SK-N-SH treated with all-trans-retinoic acid at 6 μM for 48 hours (cell line): ENCODE measurements around the gene MPP3.

ENCODE experiments used
- ATAC-seq: fragments of 200-7000 bp; cut with Tn5 transposase; 3 replicates; pipeline ENCODE4 v1.9.1; 2020; ENCODE audit warnings: mild to moderate bottlenecking, moderate library complexity
- ARNTL ChIP-seq: fragments of 450-650 bp; formaldehyde crosslinking; IDR thresholded peaks from 2 replicates; pipeline ENCODE4 v1.5.0; 2020; ENCODE audit warnings: low read depth, mild to moderate bottlenecking, moderate library complexity, borderline replicate concordance
- BACH2 ChIP-seq: fragments of 250-450 bp; sonication (Bioruptor Pico); IDR thresholded peaks from 2 replicates; pipeline ENCODE4 v1.9.0; 2021; ENCODE audit warnings: mild to moderate bottlenecking, borderline replicate concordance
- CSDC2 ChIP-seq: fragments of 250-450 bp; sonication (Bioruptor Pico); IDR thresholded peaks from 2 replicates; pipeline ENCODE4 v1.5.0; 2020; ENCODE audit warnings: mild to moderate bottlenecking, moderate library complexity
- ESRRG ChIP-seq: fragments of 250-450 bp; sonication (Bioruptor Pico); IDR thresholded peaks from 2 replicates; pipeline ENCODE4 v1.6.1; 2021; ENCODE audit warnings: mild to moderate bottlenecking
- GLIS3 ChIP-seq: fragments of 250-450 bp; sonication (Bioruptor Pico); IDR thresholded peaks from 2 replicates; pipeline ENCODE4 v1.5.0; 2020; ENCODE audit warnings: mild to moderate bottlenecking, moderate library complexity
- ISL1 ChIP-seq: fragments of 250-450 bp; sonication (Bioruptor Pico); IDR thresholded peaks from 2 replicates; pipeline ENCODE4 v2.1.2; 2022; ENCODE audit warnings: mild to moderate bottlenecking, moderate library complexity
- OSR1 ChIP-seq: fragments of 250-450 bp; sonication (Bioruptor Pico); IDR thresholded peaks from 2 replicates; pipeline ENCODE4 v1.8.0; 2022; ENCODE audit warnings: moderate library complexity, mild to moderate bottlenecking, inconsistent platforms
- PATZ1 ChIP-seq: fragments of 250-450 bp; sonication (Bioruptor Pico); IDR thresholded peaks from 2 replicates; pipeline ENCODE4 v1.8.0; 2020; ENCODE audit warnings: mild to moderate bottlenecking, moderate library complexity, borderline replicate concordance
- POU6F1 ChIP-seq: fragments of 250-450 bp; sonication (Bioruptor Pico); IDR thresholded peaks from 2 replicates; pipeline ENCODE4 v1.8.0; 2021; ENCODE audit warnings: low read depth, mild to moderate bottlenecking, moderate library complexity, borderline replicate concordance
- PPARA ChIP-seq: fragments of 250-450 bp; sonication (Bioruptor Pico); IDR thresholded peaks from 2 replicates; pipeline ENCODE4 v1.5.0; 2020; ENCODE audit warnings: mild to moderate bottlenecking, borderline replicate concordance
- SNAI2 ChIP-seq: fragments of 250-450 bp; sonication (Bioruptor Pico); IDR thresholded peaks from 2 replicates; pipeline ENCODE4 v1.5.0; 2020; ENCODE audit warnings: mild to moderate bottlenecking, moderate library complexity
- TCF4 ChIP-seq: fragments of 250-450 bp; sonication (Bioruptor Pico); IDR thresholded peaks from 2 replicates; pipeline ENCODE4 v1.8.0; 2021; ENCODE audit warnings: mild to moderate bottlenecking, moderate library complexity, borderline replicate concordance
- TOX ChIP-seq: fragments of 250-450 bp; sonication (Bioruptor Pico); IDR thresholded peaks from 2 replicates; pipeline ENCODE4 v1.8.0; 2021; ENCODE audit warnings: mild to moderate bottlenecking, moderate library complexity, borderline replicate concordance
- ZC3H10 ChIP-seq: fragments of 250-450 bp; sonication (Bioruptor Pico); IDR thresholded peaks from 2 replicates; pipeline ENCODE4 v1.5.1; 2021; ENCODE audit warnings: mild to moderate bottlenecking, moderate library complexity
- ZFP3 ChIP-seq: fragments of 250-450 bp; sonication (Bioruptor Pico); IDR thresholded peaks from 2 replicates; pipeline ENCODE4 v1.5.0; 2020; ENCODE audit warnings: mild to moderate bottlenecking, moderate library complexity
- ZFP30 ChIP-seq: fragments of 450-650 bp; formaldehyde crosslinking; IDR thresholded peaks from 2 replicates; pipeline ENCODE4 v1.5.0; 2022; ENCODE audit warnings: mild to moderate bottlenecking, moderate library complexity
- ZNF565 ChIP-seq: fragments of 450-650 bp; formaldehyde crosslinking; conservative IDR thresholded peaks from 2 replicates; pipeline ENCODE4 v1.5.0; 2020; ENCODE audit warnings: low read depth, mild to moderate bottlenecking, moderate library complexity
- ZNF70 ChIP-seq: fragments of 450-650 bp; formaldehyde crosslinking; IDR thresholded peaks from 2 replicates; pipeline ENCODE4 v1.5.0; 2020; ENCODE audit warnings: mild to moderate bottlenecking, moderate library complexity
- ZNF8 ChIP-seq: fragments of 450-650 bp; formaldehyde crosslinking; IDR thresholded peaks from 2 replicates; pipeline ENCODE4 v1.5.0; 2020; ENCODE audit warnings: mild to moderate bottlenecking, moderate library complexity
- TF ChIP-seq, protein P1 (sequence below): fragments of 250-450 bp; sonication (Bioruptor Pico); IDR thresholded peaks from 2 replicates; pipeline ENCODE4 v1.5.0; 2020; ENCODE audit warnings: mild to moderate bottlenecking, moderate library complexity
- TF ChIP-seq, protein P2 (sequence below): fragments of 250-450 bp; sonication (Bioruptor Pico); IDR thresholded peaks from 2 replicates; pipeline ENCODE4 v1.5.1; 2021; ENCODE audit warnings: mild to moderate bottlenecking, moderate library complexity
- TF ChIP-seq, protein P3 (sequence below): fragments of 250-450 bp; sonication (Bioruptor Pico); IDR thresholded peaks from 2 replicates; pipeline ENCODE4 v1.5.1; 2020; ENCODE audit warnings: low read depth, mild to moderate bottlenecking, moderate library complexity

The MPP3 gene

DNA sequence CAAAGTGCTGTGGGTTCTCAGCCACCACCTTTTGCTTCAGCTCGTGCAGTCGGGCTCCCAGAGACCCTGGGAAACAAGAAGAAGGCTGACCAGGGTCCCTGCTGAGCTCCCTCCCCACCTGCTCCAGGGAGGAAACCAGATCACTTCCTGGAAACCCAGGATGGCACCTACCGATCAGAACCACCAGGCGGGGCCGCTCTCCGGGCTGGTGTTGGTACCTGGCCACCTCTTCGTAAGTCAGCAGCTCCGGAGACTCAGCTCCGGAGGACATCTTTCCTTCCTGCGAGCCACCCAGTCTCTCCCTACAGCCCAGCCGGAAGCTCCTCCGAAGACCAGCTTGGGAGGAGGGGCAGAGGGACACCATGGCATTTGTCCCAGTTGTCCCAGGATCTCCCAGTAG is 18.9 kb downstream of the MPP3 start:
- no peak for ATAC-seq
- TF ChIP-seq ZFP3 (CRISPR knock-in tag) = no peak
- no peak for TF ChIP-seq PATZ1 (CRISPR knock-in tag)
- TF ChIP-seq, protein P1, sequence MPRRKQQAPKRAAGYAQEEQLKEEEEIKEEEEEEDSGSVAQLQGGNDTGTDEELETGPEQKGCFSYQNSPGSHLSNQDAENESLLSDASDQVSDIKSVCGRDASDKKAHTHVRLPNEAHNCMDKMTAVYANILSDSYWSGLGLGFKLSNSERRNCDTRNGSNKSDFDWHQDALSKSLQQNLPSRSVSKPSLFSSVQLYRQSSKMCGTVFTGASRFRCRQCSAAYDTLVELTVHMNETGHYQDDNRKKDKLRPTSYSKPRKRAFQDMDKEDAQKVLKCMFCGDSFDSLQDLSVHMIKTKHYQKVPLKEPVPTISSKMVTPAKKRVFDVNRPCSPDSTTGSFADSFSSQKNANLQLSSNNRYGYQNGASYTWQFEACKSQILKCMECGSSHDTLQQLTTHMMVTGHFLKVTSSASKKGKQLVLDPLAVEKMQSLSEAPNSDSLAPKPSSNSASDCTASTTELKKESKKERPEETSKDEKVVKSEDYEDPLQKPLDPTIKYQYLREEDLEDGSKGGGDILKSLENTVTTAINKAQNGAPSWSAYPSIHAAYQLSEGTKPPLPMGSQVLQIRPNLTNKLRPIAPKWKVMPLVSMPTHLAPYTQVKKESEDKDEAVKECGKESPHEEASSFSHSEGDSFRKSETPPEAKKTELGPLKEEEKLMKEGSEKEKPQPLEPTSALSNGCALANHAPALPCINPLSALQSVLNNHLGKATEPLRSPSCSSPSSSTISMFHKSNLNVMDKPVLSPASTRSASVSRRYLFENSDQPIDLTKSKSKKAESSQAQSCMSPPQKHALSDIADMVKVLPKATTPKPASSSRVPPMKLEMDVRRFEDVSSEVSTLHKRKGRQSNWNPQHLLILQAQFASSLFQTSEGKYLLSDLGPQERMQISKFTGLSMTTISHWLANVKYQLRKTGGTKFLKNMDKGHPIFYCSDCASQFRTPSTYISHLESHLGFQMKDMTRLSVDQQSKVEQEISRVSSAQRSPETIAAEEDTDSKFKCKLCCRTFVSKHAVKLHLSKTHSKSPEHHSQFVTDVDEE (CRISPR knock-in tag) = no peak
- TF ChIP-seq CSDC2 (CRISPR knock-in tag) = no peak
- no peak for TF ChIP-seq TOX (CRISPR knock-in tag)
- no peak for TF ChIP-seq ZFP30 (CRISPR knock-in tag)
- TF ChIP-seq ARNTL (CRISPR knock-in tag) = no peak
- TF ChIP-seq GLIS3 (CRISPR knock-in tag) = no peak
- no peak for TF ChIP-seq SNAI2
- TF ChIP-seq TCF4 = no peak
- TF ChIP-seq POU6F1 (CRISPR knock-in tag) = no peak
- no peak for TF ChIP-seq ZNF70 (CRISPR knock-in tag)
- no peak for TF ChIP-seq ZNF8 (CRISPR knock-in tag)
- TF ChIP-seq ESRRG (CRISPR knock-in tag) = no peak
- TF ChIP-seq, protein P2, sequence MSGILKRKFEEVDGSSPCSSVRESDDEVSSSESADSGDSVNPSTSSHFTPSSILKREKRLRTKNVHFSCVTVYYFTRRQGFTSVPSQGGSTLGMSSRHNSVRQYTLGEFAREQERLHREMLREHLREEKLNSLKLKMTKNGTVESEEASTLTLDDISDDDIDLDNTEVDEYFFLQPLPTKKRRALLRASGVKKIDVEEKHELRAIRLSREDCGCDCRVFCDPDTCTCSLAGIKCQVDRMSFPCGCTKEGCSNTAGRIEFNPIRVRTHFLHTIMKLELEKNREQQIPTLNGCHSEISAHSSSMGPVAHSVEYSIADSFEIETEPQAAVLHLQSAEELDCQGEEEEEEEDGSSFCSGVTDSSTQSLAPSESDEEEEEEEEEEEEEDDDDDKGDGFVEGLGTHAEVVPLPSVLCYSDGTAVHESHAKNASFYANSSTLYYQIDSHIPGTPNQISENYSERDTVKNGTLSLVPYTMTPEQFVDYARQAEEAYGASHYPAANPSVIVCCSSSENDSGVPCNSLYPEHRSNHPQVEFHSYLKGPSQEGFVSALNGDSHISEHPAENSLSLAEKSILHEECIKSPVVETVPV = no peak
- TF ChIP-seq, protein P3, sequence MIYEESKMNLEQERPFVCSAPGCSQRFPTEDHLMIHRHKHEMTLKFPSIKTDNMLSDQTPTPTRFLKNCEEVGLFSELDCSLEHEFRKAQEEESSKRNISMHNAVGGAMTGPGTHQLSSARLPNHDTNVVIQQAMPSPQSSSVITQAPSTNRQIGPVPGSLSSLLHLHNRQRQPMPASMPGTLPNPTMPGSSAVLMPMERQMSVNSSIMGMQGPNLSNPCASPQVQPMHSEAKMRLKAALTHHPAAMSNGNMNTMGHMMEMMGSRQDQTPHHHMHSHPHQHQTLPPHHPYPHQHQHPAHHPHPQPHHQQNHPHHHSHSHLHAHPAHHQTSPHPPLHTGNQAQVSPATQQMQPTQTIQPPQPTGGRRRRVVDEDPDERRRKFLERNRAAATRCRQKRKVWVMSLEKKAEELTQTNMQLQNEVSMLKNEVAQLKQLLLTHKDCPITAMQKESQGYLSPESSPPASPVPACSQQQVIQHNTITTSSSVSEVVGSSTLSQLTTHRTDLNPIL (CRISPR knock-in tag) = no peak
- TF ChIP-seq BACH2 (CRISPR knock-in tag) = no peak
- TF ChIP-seq OSR1 = no peak
- TF ChIP-seq PPARA = no peak

GRCh38 chr17:43813386-43813785 is 19.6 kb downstream of the MPP3 start:
- no peak for TF ChIP-seq TCF4
- no peak for TF ChIP-seq PPARA
- no peak for TF ChIP-seq ZNF70 (CRISPR knock-in tag)
- no peak for TF ChIP-seq ZC3H10 (CRISPR knock-in tag)
- no peak for TF ChIP-seq GLIS3 (CRISPR knock-in tag)
- TF ChIP-seq ESRRG (CRISPR knock-in tag) = no peak
- TF ChIP-seq PATZ1 (CRISPR knock-in tag) = no peak
- TF ChIP-seq, protein P2 = no peak
- no peak for TF ChIP-seq CSDC2 (CRISPR knock-in tag)
- TF ChIP-seq BACH2 (CRISPR knock-in tag) = no peak
- no peak for TF ChIP-seq ZNF8 (CRISPR knock-in tag)
- TF ChIP-seq ZFP30 (CRISPR knock-in tag) = no peak
- no peak for TF ChIP-seq TOX (CRISPR knock-in tag)
- no peak for TF ChIP-seq OSR1
- TF ChIP-seq ZFP3 (CRISPR knock-in tag) = no peak
- TF ChIP-seq, protein P3 (CRISPR knock-in tag) = no peak
- no peak for TF ChIP-seq ARNTL (CRISPR knock-in tag)
- TF ChIP-seq ISL1 (CRISPR knock-in tag) = no peak
- TF ChIP-seq ZNF565 (CRISPR knock-in tag) = no peak
- no peak for TF ChIP-seq SNAI2
- ATAC-seq = no peak
